Panc1 (cell line): ENCODE data around the gene JADE3.

Experiments
- CTCF ChIP-seq: fragments of 450-650 bp; IDR thresholded peaks from 2 replicates; pipeline ENCODE4 v1.5.1; 2017; ENCODE audit warnings: mild to moderate bottlenecking
- POLR2AphosphoS5 ChIP-seq: IDR thresholded peaks from 2 replicates; pipeline ENCODE4 v1.6.1; 2012; ENCODE audit warnings: mild to moderate bottlenecking, low read depth, low read length, moderate library complexity
- REST ChIP-seq, 2 experiments: IDR thresholded peaks; 2 replicates each; pipeline ENCODE4 v1.6.1; 2011 to 2012; ENCODE audit warnings: low read depth in 2 of 2, control low read depth in 1 of 2, low read length in 1 of 2, mild to moderate bottlenecking in 1 of 2, moderate library complexity in 1 of 2; ENCODE audit not compliant: insufficient read depth in 1 of 2
- SIN3A ChIP-seq: IDR thresholded peaks from 2 replicates; pipeline ENCODE4 v1.6.1; 2012; ENCODE audit warnings: low read depth, mild to moderate bottlenecking, low read length, moderate library complexity, borderline replicate concordance; ENCODE audit not compliant: insufficient read depth
- TCF7L2 ChIP-seq: IDR thresholded peaks from 2 replicates; pipeline ENCODE4 v1.6.1; 2011; ENCODE audit warnings: mild to moderate bottlenecking, low read depth, low read length, inconsistent platforms

GRCh38 chrX:46917622-46918021 is 5.4 kb downstream of the JADE3 start:
- TF ChIP-seq CTCF (no peak), POLR2AphosphoS5 (no peak), REST (IDR thresholded peaks at IDR 0.05; ENCODE audit: insufficient read depth in 1 of 2, low read depth in 2 of 2, low read length in 1 of 2) (no peak), SIN3A (no peak), TCF7L2 (no peak)
